ENCODE data around the gene CHPT1.

The CHPT1 gene

DNA sequence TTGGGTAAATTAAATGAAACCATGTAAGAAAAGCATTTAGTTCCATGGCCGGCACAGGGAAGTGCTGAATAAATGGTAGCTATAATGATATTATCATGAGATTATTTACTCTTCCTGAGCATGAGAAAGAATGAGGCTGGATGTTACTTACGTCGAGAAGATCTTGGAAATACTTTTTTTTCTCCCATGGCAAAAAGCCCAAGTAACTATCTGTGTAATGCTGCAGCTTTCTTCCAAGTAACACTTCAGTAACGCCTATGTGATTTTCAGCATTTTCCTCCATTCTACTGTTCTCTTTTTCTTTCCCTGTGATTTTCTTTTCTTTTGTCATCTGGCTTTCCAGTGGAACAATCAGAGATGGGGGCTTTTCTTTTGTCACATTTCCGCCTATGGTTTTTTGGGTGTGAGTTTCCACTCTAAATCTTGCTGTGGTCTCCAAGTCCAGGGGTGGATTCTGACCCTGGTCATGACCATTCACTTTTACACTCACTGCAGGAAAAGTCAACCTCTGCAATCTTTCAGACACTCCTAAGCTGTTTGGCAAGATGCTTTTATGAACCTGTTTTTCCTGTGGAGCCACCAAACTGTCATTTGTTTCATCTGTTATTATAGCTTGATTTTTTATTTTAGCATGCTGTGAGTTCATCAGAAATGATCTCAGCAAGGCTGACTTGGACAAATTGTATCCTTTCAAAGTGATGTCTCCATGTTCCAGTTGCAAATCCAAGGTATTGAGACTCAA is 66.8 kb downstream of the CHPT1 start:
- Histone ChIP-seq H3K9me3 (ENCODE audit: insufficient read depth, low read depth, low read length) (no peaks in the 10 kb centered on the region), H3K27ac (ENCODE audit: low read depth, low read length) (no peak overlapping the region), H3K4me3 (ENCODE audit: low read length) (no peak overlapping the region), H3K36me3 (ENCODE audit: insufficient read depth, low read length) (peaks cover 75% of the 10 kb centered on the region), H3K27me3 (ENCODE audit: insufficient read depth, low read length) (no peaks in the 10 kb centered on the region), H3K4me1 (ENCODE audit: insufficient read depth, low read length) (no peaks in the 10 kb centered on the region), H3K9ac (ENCODE audit: low read depth, low read length) (no peak overlapping the region)
- WGBS: 96% methylated on average over 5 of the region's 5 CpGs

GRCh38 chr12:101767537-101767936 is 70.1 kb downstream of the CHPT1 start:
- H3K9ac ChIP-seq (ENCODE audit: low read depth, low read length): no peak overlapping the region
- H3K36me3 ChIP-seq (ENCODE audit: insufficient read depth, low read length): peaks cover 67% of the 10 kb centered on the region
- no peaks in the 10 kb centered on the region for H3K9me3 ChIP-seq (ENCODE audit: insufficient read depth, low read depth, low read length)
- H3K4me1 ChIP-seq (ENCODE audit: insufficient read depth, low read length): no peaks in the 10 kb centered on the region
- H3K27ac ChIP-seq (ENCODE audit: low read depth, low read length): no peak overlapping the region
- 83% methylated on average over 1 of the region's 1 CpG for WGBS
- no peak overlapping the region for H3K4me3 ChIP-seq (ENCODE audit: low read length)
- no peaks in the 10 kb centered on the region for H3K27me3 ChIP-seq (ENCODE audit: insufficient read depth, low read length)

DNA sequence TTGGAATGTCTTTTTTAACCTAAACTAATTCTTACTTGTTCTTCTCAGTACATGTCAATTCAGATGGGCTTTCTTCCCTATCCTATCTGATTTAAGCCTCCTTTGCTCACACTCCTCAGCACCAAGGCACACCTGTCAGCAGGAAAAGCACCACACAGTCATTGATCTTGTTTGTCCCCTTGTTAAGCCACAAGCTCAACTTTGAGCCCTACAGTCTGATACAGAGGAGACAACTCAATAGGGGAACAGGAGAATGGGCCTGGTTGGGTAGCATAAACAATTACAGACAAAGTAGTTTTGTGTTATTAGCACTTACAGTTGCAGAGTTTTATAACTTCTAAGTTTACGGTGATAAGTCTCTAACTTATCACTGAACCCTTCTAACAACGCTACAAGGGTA is 71.3 kb downstream of the CHPT1 start:
- Histone ChIP-seq H3K27ac (ENCODE audit: low read depth, low read length) (no peak overlapping the region), H3K9me3 (ENCODE audit: insufficient read depth, low read depth, low read length) (no peaks in the 10 kb centered on the region), H3K27me3 (ENCODE audit: insufficient read depth, low read length) (no peaks in the 10 kb centered on the region), H3K36me3 (ENCODE audit: insufficient read depth, low read length) (peaks cover 65% of the 10 kb centered on the region), H3K4me3 (ENCODE audit: low read length) (no peak overlapping the region), H3K4me1 (ENCODE audit: insufficient read depth, low read length) (no peaks in the 10 kb centered on the region), H3K9ac (ENCODE audit: low read depth, low read length) (no peak overlapping the region)
- 98% methylated on average over 2 of the region's 2 CpGs for WGBS

DNA sequence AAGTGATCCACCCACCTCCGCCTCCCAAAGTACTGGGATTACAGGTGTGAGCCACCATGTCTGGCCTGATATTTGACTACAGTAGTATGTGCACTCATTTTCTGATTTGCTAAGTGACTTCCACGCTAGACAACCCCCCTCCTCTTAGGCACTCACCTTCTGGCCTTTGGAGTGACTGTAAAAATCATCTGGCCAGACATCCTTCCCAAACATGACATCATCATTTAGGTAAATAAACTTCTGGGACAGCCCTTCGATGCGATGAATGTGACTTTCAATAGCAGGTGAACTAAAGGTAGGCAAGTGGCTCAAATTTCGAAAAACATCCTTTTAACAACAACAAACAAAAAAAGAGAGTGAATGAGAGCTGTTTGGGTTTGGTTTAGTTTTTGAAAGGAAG is 72.4 kb downstream of the CHPT1 start:
- H3K27me3 ChIP-seq (ENCODE audit: insufficient read depth, low read length): no peaks in the 10 kb centered on the region
- H3K9me3 ChIP-seq (ENCODE audit: insufficient read depth, low read depth, low read length): no peaks in the 10 kb centered on the region
- 88% methylated on average over 2 of the region's 5 CpGs for WGBS
- H3K4me1 ChIP-seq (ENCODE audit: insufficient read depth, low read length): no peaks in the 10 kb centered on the region
- H3K36me3 ChIP-seq (ENCODE audit: insufficient read depth, low read length): peaks cover 54% of the 10 kb centered on the region
- no peak overlapping the region for H3K27ac ChIP-seq (ENCODE audit: low read depth, low read length)
- no peak overlapping the region for H3K4me3 ChIP-seq (ENCODE audit: low read length)
- no peak overlapping the region for H3K9ac ChIP-seq (ENCODE audit: low read depth, low read length)

GRCh38 chr12:101772012-101772775 is 74.8 kb downstream of the CHPT1 start:
- no peaks in the 10 kb centered on the region for H3K4me1 ChIP-seq (ENCODE audit: insufficient read depth, low read length)
- H3K9ac ChIP-seq (ENCODE audit: low read depth, low read length): no peak overlapping the region
- H3K27ac ChIP-seq (ENCODE audit: low read depth, low read length): no peak overlapping the region
- no peaks in the 10 kb centered on the region for H3K9me3 ChIP-seq (ENCODE audit: insufficient read depth, low read depth, low read length)
- H3K36me3 ChIP-seq (ENCODE audit: insufficient read depth, low read length): peaks cover 51% of the 10 kb centered on the region
- no peak overlapping the region for H3K4me3 ChIP-seq (ENCODE audit: low read length)
- 97% methylated on average over 5 of the region's 5 CpGs for WGBS
- H3K27me3 ChIP-seq (ENCODE audit: insufficient read depth, low read length): no peaks in the 10 kb centered on the region

DNA sequence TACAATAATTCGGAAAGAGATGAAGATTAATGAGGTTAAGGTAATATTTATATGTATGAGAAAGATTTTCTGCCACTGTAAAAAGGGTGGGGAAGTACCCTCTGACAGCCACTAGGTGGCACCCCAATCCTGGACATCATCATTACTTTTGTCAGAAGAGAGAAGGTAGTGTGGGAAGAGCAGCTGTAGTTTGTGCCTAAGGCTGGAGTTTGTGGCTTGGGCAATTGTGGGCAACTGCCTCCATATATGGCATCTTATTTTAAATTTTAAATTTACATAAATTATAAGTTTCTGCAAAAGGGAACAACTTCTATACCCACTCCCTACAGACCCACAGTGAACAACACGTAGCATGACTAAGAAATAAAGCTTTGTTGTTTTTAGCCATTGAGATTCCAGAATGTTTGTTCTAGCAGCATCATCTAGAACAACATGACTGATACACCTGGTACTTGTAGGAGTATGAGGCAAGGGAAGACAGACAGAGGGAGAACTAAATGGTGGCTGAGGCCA is 76.3 kb downstream of the CHPT1 start:
- no peaks in the 10 kb centered on the region for H3K9me3 ChIP-seq (ENCODE audit: insufficient read depth, low read depth, low read length)
- H3K4me1 ChIP-seq (ENCODE audit: insufficient read depth, low read length): no peaks in the 10 kb centered on the region
- WGBS: 64% methylated on average over 2 of the region's 2 CpGs
- peaks cover 48% of the 10 kb centered on the region for H3K36me3 ChIP-seq (ENCODE audit: insufficient read depth, low read length)
- H3K4me3 ChIP-seq (ENCODE audit: low read length): no peak overlapping the region
- no peak overlapping the region for H3K27ac ChIP-seq (ENCODE audit: low read depth, low read length)
- no peaks in the 10 kb centered on the region for H3K27me3 ChIP-seq (ENCODE audit: insufficient read depth, low read length)
- no peak overlapping the region for H3K9ac ChIP-seq (ENCODE audit: low read depth, low read length)

- Histone ChIP-seq H3K27me3 (ENCODE audit: insufficient read depth, low read length) (no peaks in the 10 kb centered on the region), H3K9me3 (ENCODE audit: insufficient read depth, low read depth, low read length) (no peaks in the 10 kb centered on the region), H3K36me3 (ENCODE audit: insufficient read depth, low read length) (peaks cover 47% of the 10 kb centered on the region; the same call in 1 of the 2 replicates), H3K4me1 (ENCODE audit: insufficient read depth, low read length) (no peaks in the 10 kb centered on the region), H3K4me3 (ENCODE audit: low read length) (no peak overlapping the region), H3K27ac (ENCODE audit: low read depth, low read length) (no peak overlapping the region), H3K9ac (ENCODE audit: low read depth, low read length) (no peak overlapping the region)
- WGBS: 98% methylated on average over 2 of the region's 2 CpGs
Observed at GRCh38 chr12:101775816-101776215, 78.4 kb downstream of the CHPT1 start.

- Histone ChIP-seq H3K27me3 (ENCODE audit: insufficient read depth, low read length) (no peaks in the 10 kb centered on the region), H3K9me3 (ENCODE audit: insufficient read depth, low read depth, low read length) (no peaks in the 10 kb centered on the region), H3K4me1 (ENCODE audit: insufficient read depth, low read length) (no peaks in the 10 kb centered on the region), H3K9ac (ENCODE audit: low read depth, low read length) (no peak overlapping the region), H3K27ac (ENCODE audit: low read depth, low read length) (no peak overlapping the region), H3K4me3 (ENCODE audit: low read length) (no peak overlapping the region), H3K36me3 (ENCODE audit: insufficient read depth, low read length) (peaks cover 51% of the 10 kb centered on the region; the same call in 1 of the 2 replicates)
- 95% methylated on average over 3 of the region's 3 CpGs for WGBS
Observed at GRCh38 chr12:101777485-101777884, 80.0 kb downstream of the CHPT1 start.

DNA sequence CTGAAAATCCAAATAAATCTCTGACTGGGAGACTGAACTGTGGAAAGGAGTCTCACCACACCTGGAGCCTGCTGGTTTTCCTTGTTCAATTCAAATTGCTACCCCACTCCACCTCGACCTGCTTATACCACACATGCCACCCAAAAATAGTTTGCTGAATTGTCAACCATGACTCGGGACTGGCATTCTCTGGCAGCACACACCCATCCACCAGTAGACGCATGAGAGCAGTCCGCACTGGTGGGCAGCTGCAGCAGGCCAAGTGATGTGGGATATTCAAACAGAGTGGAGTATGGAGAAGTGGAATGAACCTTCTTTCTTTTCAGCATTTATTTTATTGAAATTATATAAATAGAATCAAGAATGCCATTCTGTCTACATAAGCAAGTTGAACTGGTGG is 80.5 kb downstream of the CHPT1 start:
- no peak overlapping the region for H3K4me3 ChIP-seq (ENCODE audit: low read length)
- H3K9me3 ChIP-seq (ENCODE audit: insufficient read depth, low read depth, low read length): no peaks in the 10 kb centered on the region
- no peak overlapping the region for H3K9ac ChIP-seq (ENCODE audit: low read depth, low read length)
- peaks cover 51% of the 10 kb centered on the region; the same call in 1 of the 2 replicates for H3K36me3 ChIP-seq (ENCODE audit: insufficient read depth, low read length)
- 92% methylated on average over 4 of the region's 4 CpGs for WGBS
- H3K27me3 ChIP-seq (ENCODE audit: insufficient read depth, low read length): no peaks in the 10 kb centered on the region
- no peaks in the 10 kb centered on the region for H3K4me1 ChIP-seq (ENCODE audit: insufficient read depth, low read length)
- no peak overlapping the region for H3K27ac ChIP-seq (ENCODE audit: low read depth, low read length)

Data from HUES64 (cell line).